Naive thymus-derived CD4-positive, alpha-beta T cell (primary cell): ENCODE measurements around the gene SNX3. TPM values are rescaled to one million over a fixed set of nuclear protein-coding genes. Genes with fewer than 3 reads are reported as not detected.
"Not testable (repeated sequence)": the region's sequence is repeated elsewhere in the genome, so short reads cannot be mapped to it uniquely, and the experiment has no call there.

ENCODE experiments used
- ATAC-seq: fragments of 150-1000 bp; cut with Tn5 transposase; 2 replicates; pipeline ENCODE4 v1.10.0; 2021; ENCODE audit warnings: mild to moderate bottlenecking, moderate library complexity
- CTCF ChIA-PET: fragments of 350-600 bp; sonication (Branson Sonifier 250); formaldehyde crosslinking; loops from one replicate; lab custom pipeline; 2021; ENCODE audit warnings: antibody characterized with exemption; lab: Charles Lee
- POLR2A ChIA-PET: fragments of 350-600 bp; sonication (Branson Sonifier 250); formaldehyde crosslinking; loops from one replicate; lab custom pipeline; 2021; ENCODE audit warnings: antibody characterized with exemption, inconsistent platforms; lab: Charles Lee
- DNase-seq, 9 donors: peaks; one replicate each; pipeline versions ENCODE4 v3.0.0 to v3.0.0-alpha.2; 2020 to 2022; ENCODE audit warnings: mixed read lengths in 1 of 9
- H3K27ac ChIP-seq: one replicate; pipeline ENCODE4 v1.7.0; 2013; ENCODE audit warnings: mild to moderate bottlenecking, low read depth, low read length, moderate library complexity
- H3K27me3 ChIP-seq, 2 donors: one replicate each; pipeline ENCODE4 v1.7.0; 2013; ENCODE audit warnings: low read length in 2 of 2, mild to moderate bottlenecking in 2 of 2, moderate library complexity in 2 of 2; ENCODE audit not compliant: control insufficient read depth in 2 of 2, insufficient read depth in 2 of 2
- H3K36me3 ChIP-seq, 3 experiments: 1 replicate in 2 of 3; 2 replicates in 1 of 3; pipeline ENCODE4 v1.7.0; 2013; ENCODE audit warnings: low read length in 3 of 3, mild to moderate bottlenecking in 3 of 3, moderate library complexity in 1 of 3; ENCODE audit not compliant: insufficient read depth in 3 of 3, control insufficient read depth in 2 of 3
- H3K4me1 ChIP-seq, 2 donors: one replicate each; pipeline ENCODE4 v1.7.0; 2013; ENCODE audit warnings: low read length in 2 of 2, mild to moderate bottlenecking in 2 of 2, moderate library complexity in 1 of 2; ENCODE audit not compliant: control insufficient read depth in 2 of 2, insufficient read depth in 2 of 2
- H3K4me3 ChIP-seq: 2 replicates; pipeline ENCODE4 v1.7.0; 2013; ENCODE audit warnings: mild to moderate bottlenecking, low read length
- H3K9me3 ChIP-seq, 3 experiments: 1 replicate in 2 of 3; 2 replicates in 1 of 3; pipeline ENCODE4 v1.7.0; 2013; ENCODE audit warnings: low read length in 3 of 3; ENCODE audit not compliant: control insufficient read depth in 2 of 3
- H3K27ac Mint-ChIP-seq, 9 donors: one replicate each; pipeline ENCODE4 v1.8.0; 2020 to 2022; ENCODE audit warnings: mixed read lengths in 9 of 9, mild to moderate bottlenecking in 8 of 9, moderate library complexity in 5 of 9, inconsistent platforms in 2 of 9
- H3K27me3 Mint-ChIP-seq, 5 donors: one replicate each; pipeline ENCODE4 v1.8.0; 2021 to 2022; ENCODE audit warnings: mixed read lengths in 5 of 5, mild to moderate bottlenecking in 1 of 5
- H3K36me3 Mint-ChIP-seq, 5 donors: one replicate each; pipeline ENCODE4 v1.8.0; 2020 to 2022; ENCODE audit warnings: mixed read lengths in 5 of 5, mild to moderate bottlenecking in 3 of 5, inconsistent platforms in 1 of 5
- H3K4me1 Mint-ChIP-seq, 7 donors: one replicate each; pipeline ENCODE4 v1.8.0; 2020 to 2022; ENCODE audit warnings: mixed read lengths in 7 of 7, mild to moderate bottlenecking in 3 of 7, inconsistent platforms in 1 of 7
- H3K4me3 Mint-ChIP-seq, 10 donors: one replicate each; pipeline ENCODE4 v1.8.0; 2020 to 2022; ENCODE audit warnings: mild to moderate bottlenecking in 10 of 10, mixed read lengths in 10 of 10, moderate library complexity in 6 of 10, inconsistent platforms in 2 of 10
- H3K9me3 Mint-ChIP-seq, 11 donors: one replicate each; pipeline ENCODE4 v1.8.0; 2020 to 2022; ENCODE audit warnings: mixed read lengths in 11 of 11, mild to moderate bottlenecking in 4 of 11, inconsistent platforms in 1 of 11, moderate library complexity in 1 of 11
- intact Hi-C, 2 donors: fragments of 100-400 bp; cut with micrococcal nuclease; formaldehyde crosslinking; loops; one replicate each; pipeline ENCODE4 v1.15.1; 2023
- polyA plus RNA-seq, 2 donors: library from polyadenylated mRNA; unstranded; fragments of 300-500 nt; fragmentation: Illumina TruSeq; gene quantifications; one replicate each; pipeline ENCODE4 v1.2.3, GENCODE V29; 2021
- total RNA-seq, 6 experiments: library from RNA in 5 of 6; stranded (reverse) in 5 of 6; gene quantifications; 1 replicate in 5 of 6; 2 replicates in 1 of 6; pipeline ENCODE4 v1.2.3 and lab custom pipeline; 2021 to 2026

SNX3 gene
- total and polyA plus RNA-seq, 7 experiments from 2014 or later: 42.5 to 216 (median 71.2) TPM

DNA sequence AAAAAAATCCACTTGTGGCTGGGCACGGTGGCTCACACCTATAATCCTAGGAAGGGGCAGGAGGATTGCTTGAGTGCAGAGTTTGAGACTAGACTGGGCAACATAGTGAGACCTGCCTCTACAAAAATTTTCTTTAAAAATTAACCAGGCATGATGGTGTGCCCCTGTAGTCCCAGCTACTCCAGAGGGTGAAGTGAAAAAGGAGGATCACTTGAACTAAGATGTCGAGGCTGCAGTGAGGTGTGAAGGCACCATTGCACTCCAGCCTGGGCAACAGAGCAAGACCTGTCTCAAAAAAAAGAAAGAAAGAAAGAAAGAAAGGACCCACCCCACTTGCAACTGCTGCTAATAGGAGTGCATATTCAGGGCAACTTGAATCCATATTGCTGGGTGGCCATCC lies 13.7 kb upstream of the SNX3 start:
- H3K27ac Mint-ChIP-seq: no peak overlapping the region
- Histone ChIP-seq H3K27ac (no peak overlapping the region), H3K9me3 (no peaks in the 10 kb centered on the region), H3K27me3 (no peaks in the 10 kb centered on the region), H3K36me3 (no peaks in the 10 kb centered on the region), H3K4me1 (no peaks in the 10 kb centered on the region), H3K4me3 (no peak overlapping the region)
- H3K9me3 Mint-ChIP-seq: no peaks in the 10 kb centered on the region
- ChIA-PET POLR2A (no interaction called here), CTCF (no interaction called here)
- H3K27me3 Mint-ChIP-seq: peaks cover 0 to 24% (median 4%) of the 10 kb centered on the region in 5 donors
- no peaks in the 10 kb centered on the region for H3K4me1 Mint-ChIP-seq
- no peak for ATAC-seq
- intact Hi-C loops: no loop called here
- no peak for DNase-seq
- H3K36me3 Mint-ChIP-seq: no peaks in the 10 kb centered on the region
- no peak overlapping the region for H3K4me3 Mint-ChIP-seq

DNA sequence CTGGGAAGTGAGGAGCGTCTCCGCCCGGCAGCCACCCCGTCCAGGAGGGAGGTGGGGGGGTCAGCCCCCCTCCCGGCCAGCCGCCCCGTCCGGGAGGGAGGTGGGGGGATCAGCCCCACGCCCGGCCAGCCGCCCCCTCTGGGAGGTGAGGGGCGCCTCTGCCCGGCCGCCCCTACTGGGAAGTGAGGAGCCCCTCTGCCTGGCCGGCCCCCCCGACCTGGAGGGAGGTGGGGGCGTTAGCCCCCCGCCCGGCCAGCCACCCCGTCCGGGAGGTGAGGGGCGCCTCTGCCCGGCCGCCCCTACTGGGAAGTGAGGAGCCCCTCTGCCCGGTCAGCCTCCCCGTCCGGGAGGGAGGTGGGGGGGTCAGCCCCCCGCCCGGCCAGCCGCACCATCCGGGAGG lies 9.1 kb upstream of the SNX3 start:
- ATAC-seq, H3K4me3 ChIP-seq, CTCF ChIA-PET, H3K36me3 ChIP-seq, H3K27ac ChIP-seq, H3K4me1 ChIP-seq, H3K4me3 Mint-ChIP-seq, H3K27me3 ChIP-seq, POLR2A ChIA-PET, H3K36me3 Mint-ChIP-seq, H3K27ac Mint-ChIP-seq, H3K9me3 ChIP-seq, H3K9me3 Mint-ChIP-seq, H3K4me1 Mint-ChIP-seq, DNase-seq: not testable (repeated sequence)
- peaks cover 0 to 16% (median 0%) of the 10 kb centered on the region in 5 donors for H3K27me3 Mint-ChIP-seq
- intact Hi-C loops: loop anchor here (10.0 kb wide), 4 partner anchors 575 to 1945 kb away; partner anchors contain the start of genes ARMC2 (in 1 of the 2), ATG5 (in 1 of the 2), BEND3 (in 1 of the 2) and WASF1 (in 1 of the 2)

GRCh38 chr6:108268845-108269244 lies 8.0 kb upstream of the SNX3 start:
- Mint-ChIP-seq H3K27me3 (peaks cover 0 to 18% (median 0%) of the 10 kb centered on the region in 5 donors), H3K4me1 (no peaks in the 10 kb centered on the region), H3K9me3 (no peaks in the 10 kb centered on the region), H3K36me3 (no peaks in the 10 kb centered on the region), H3K27ac (no peak overlapping the region), H3K4me3 (no peak overlapping the region)
- ChIA-PET POLR2A (interaction anchor here (0.6 kb wide), 1 partner anchor 1757 kb away, joined by 3 read pairs; no protein-coding TSS in a partner anchor), CTCF (no interaction called here)
- H3K9me3 ChIP-seq: no peaks in the 10 kb centered on the region
- H3K27me3 ChIP-seq: no peaks in the 10 kb centered on the region
- no peak overlapping the region for H3K4me3 ChIP-seq
- DNase-seq (no peak), ATAC-seq (no peak)
- no peak overlapping the region for H3K27ac ChIP-seq
- no peaks in the 10 kb centered on the region for H3K4me1 ChIP-seq
- H3K36me3 ChIP-seq: no peaks in the 10 kb centered on the region
- intact Hi-C loops: loop anchor here (10.0 kb wide), 4 partner anchors 576 to 1944 kb away; partner anchors contain the start of genes ARMC2 (in 1 of the 2), ATG5 (in 1 of the 2), BEND3 (in 1 of the 2) and WASF1 (in 1 of the 2)

DNA sequence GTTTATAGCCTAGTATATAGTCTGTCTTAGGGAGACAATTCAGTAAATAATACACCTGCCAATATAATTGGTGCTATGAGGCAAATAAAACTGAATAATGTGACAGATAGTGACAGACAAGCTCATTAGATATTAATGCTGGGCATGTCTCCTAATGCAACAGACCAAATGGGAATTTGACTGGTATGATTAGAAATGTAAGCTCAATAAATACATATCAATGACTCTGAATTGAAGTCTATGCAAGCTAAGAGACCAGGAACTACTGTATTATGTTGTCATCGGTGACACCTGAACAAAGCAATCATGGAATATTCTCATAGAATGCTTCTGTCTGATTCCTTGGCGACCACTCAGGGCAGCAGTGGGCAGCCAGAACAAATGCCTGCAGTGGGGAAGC lies 2.5 kb upstream of the SNX3 start:
- H3K27me3 Mint-ChIP-seq: peaks cover 0 to 18% (median 0%) of the 10 kb centered on the region in 5 donors
- POLR2A ChIA-PET: no interaction called here
- Histone ChIP-seq H3K27ac (no peak overlapping the region), H3K27me3 (no peaks in the 10 kb centered on the region), H3K4me3 (no peak overlapping the region), H3K36me3 (peaks cover 0 to 12% (median 0%) of the 10 kb centered on the region in 3 experiments), H3K9me3 (no peaks in the 10 kb centered on the region), H3K4me1 (peaks cover 0 to 8% of the 10 kb centered on the region in 2 donors)
- no peaks in the 10 kb centered on the region for H3K36me3 Mint-ChIP-seq
- DNase-seq (no peak), ATAC-seq (no peak)
- peaks cover 5 to 24% (median 18%) of the 10 kb centered on the region in 7 donors for H3K4me1 Mint-ChIP-seq
- intact Hi-C loops: loop anchor here (5.0 to 10.0 kb wide), 5 partner anchors 581 to 1939 kb away; partner anchors contain the start of genes ARMC2 (in 2 of the 2), ATG5 (in 1 of the 2), BEND3 (in 1 of the 2) and WASF1 (in 1 of the 2)
- CTCF ChIA-PET: no interaction called here
- H3K4me3 Mint-ChIP-seq: no peak overlapping the region
- H3K27ac Mint-ChIP-seq: peak overlapping the region in 1 of 9 donors; percentile 38
- no peaks in the 10 kb centered on the region for H3K9me3 Mint-ChIP-seq

DNA sequence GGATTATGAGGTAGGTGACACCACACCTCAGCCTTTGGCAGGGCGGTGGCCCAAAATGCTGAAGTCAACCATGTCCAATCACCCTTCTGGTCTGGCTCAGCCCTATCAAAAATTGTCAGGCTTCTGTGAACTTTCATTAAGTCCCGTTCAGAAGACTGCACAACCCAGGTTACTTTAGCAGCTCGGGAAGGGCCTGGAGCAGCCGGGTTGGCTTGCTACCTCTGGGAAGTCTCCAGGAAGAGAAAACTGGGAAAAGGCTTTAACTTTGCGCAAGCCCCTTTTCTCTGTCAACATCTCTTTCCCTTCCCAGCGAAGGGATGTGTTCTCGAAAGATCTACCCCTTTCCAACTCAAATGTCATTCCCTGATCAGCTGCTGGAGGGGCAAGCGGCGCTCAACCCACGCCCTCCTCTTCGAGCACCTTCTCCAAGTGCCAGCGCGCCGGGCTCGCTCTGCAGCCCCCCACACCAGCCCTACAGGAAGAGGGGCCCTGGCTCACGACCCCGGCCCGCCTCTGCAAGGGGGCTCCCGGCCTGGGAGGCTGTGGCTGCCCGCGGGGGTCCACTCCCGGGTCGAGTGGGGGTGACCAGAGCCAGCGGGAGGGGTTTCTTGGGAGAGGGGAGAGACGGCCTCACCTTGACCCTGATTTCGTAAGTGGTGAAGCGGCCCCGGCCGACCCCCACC lies 573 bp downstream of the SNX3 start:
- Mint-ChIP-seq H3K36me3 (peaks cover 0 to 7% (median 5%) of the 10 kb centered on the region in 5 donors), H3K9me3 (no peaks in the 10 kb centered on the region), H3K4me1 (peaks cover 19 to 46% (median 28%) of the 10 kb centered on the region in 7 donors), H3K27ac (peak overlapping the region; percentile 85 to 98 (median 87)), H3K27me3 (peaks cover 0 to 11% (median 0%) of the 10 kb centered on the region in 5 donors), H3K4me3 (peak overlapping the region; percentile 78 to 97 (median 91))
- H3K4me3 ChIP-seq: peak overlapping the region; percentile 76
- no peaks in the 10 kb centered on the region for H3K27me3 ChIP-seq
- intact Hi-C loops: loop anchor here (2.0 to 10.0 kb wide), 9 partner anchors 233 to 1935 kb away; partner anchors contain the start of genes ARMC2 (in 2 of the 2), ATG5 (in 1 of the 2), BEND3 (in 1 of the 2) and CD164 (in 1 of the 2)
- peak overlapping the region; percentile 96 for H3K27ac ChIP-seq
- no peaks in the 10 kb centered on the region for H3K9me3 ChIP-seq
- POLR2A ChIA-PET: interaction anchor here (0.6 to 4.0 kb wide), 17 partner anchors 9 to 1222 kb away, joined by 3 to 41 read pairs (median 4); partner anchors contain the start of genes AFG1L, CEP57L1 and SEC63
- CTCF ChIA-PET: interaction anchor here (0.7 kb wide), 1 partner anchor 1436 kb away, joined by 4 read pairs; no protein-coding TSS in a partner anchor
- no peak for ATAC-seq
- peaks cover 0 to 8% of the 10 kb centered on the region in 2 donors for H3K4me1 ChIP-seq
- peak in 5 of 9 donors; percentile 7 to 21 (median 11) for DNase-seq
- peaks cover 0 to 12% (median 0%) of the 10 kb centered on the region in 3 experiments for H3K36me3 ChIP-seq

GRCh38 chr6:108254433-108255410 lies 6.1 kb downstream of the SNX3 start:
- Mint-ChIP-seq H3K27me3 (no peaks in the 10 kb centered on the region), H3K36me3 (peaks cover 0 to 39% (median 19%) of the 10 kb centered on the region in 5 donors), H3K9me3 (no peaks in the 10 kb centered on the region), H3K4me1 (peaks cover 44 to 84% (median 71%) of the 10 kb centered on the region in 7 donors), H3K4me3 (peak overlapping the region in 4 of 10 donors; percentile 11 to 26 (median 14)), H3K27ac (peak overlapping the region in 3 of 9 donors; percentile 18 to 55 (median 34))
- intact Hi-C loops: loop anchor here in 1 of 2 donors (10.0 kb wide), 1 partner anchor 240 kb away; no protein-coding TSS in a partner anchor
- Histone ChIP-seq H3K9me3 (no peaks in the 10 kb centered on the region), H3K4me1 (peaks cover 0 to 4% of the 10 kb centered on the region in 2 donors), H3K36me3 (no peaks in the 10 kb centered on the region), H3K4me3 (no peak overlapping the region), H3K27ac (no peak overlapping the region), H3K27me3 (no peaks in the 10 kb centered on the region)
- ChIA-PET POLR2A (interaction anchor here (0.6 to 1.3 kb wide), 3 partner anchors 8 to 791 kb away, joined by 3 to 5 read pairs (median 3); partner anchors contain the start of gene AFG1L), CTCF (interaction anchor here (0.8 to 1.5 kb wide), 2 partner anchors 40 to 41 kb away, joined by 3 read pairs; partner anchors contain the start of gene AFG1L)
- no peak for DNase-seq
- peak; percentile 54 for ATAC-seq
